Mesothelial cell of epicardium (in vitro differentiated cells): ENCODE results near the gene ZG16B. TPM values are rescaled to one million over a fixed set of nuclear protein-coding genes. Genes with fewer than 3 reads are reported as not detected.

Source experiments
- DNase-seq, 2 experiments: peaks; one replicate each; pipeline ENCODE4 v3.0.0; 2021; ENCODE audit warnings: low spot score in 2 of 2; ENCODE audit not compliant: unreplicated experiment in 2 of 2
- H3K27ac Mint-ChIP-seq: 2 replicates; pipeline ENCODE4 v1.8.0; 2021; ENCODE audit warnings: mixed read lengths
- H3K27me3 Mint-ChIP-seq: 2 replicates; pipeline ENCODE4 v1.8.0; 2021; ENCODE audit warnings: low read depth, mixed read lengths
- H3K36me3 Mint-ChIP-seq: 2 replicates; pipeline ENCODE4 v1.8.0; 2021; ENCODE audit warnings: mixed read lengths
- H3K4me1 Mint-ChIP-seq: 2 replicates; pipeline ENCODE4 v1.8.0; 2021; ENCODE audit warnings: mixed read lengths
- H3K4me3 Mint-ChIP-seq: 2 replicates; pipeline ENCODE4 v1.8.0; 2021; ENCODE audit warnings: mild to moderate bottlenecking, moderate library complexity, mixed read lengths
- H3K9me3 Mint-ChIP-seq: 2 replicates; pipeline ENCODE4 v1.8.0; 2021; ENCODE audit warnings: mixed read lengths
- CTCF ChIP-seq: fragments of 200-600 bp; sonication (generic); IDR thresholded peaks from one replicate; pipeline ENCODE4 v1.5.0; 2021; ENCODE audit warnings: antibody characterized with exemption; ENCODE audit not compliant: unreplicated experiment
- total RNA-seq: library from RNA; stranded (reverse); gene quantifications from 3 replicates; pipeline ENCODE4 v1.2.1, GENCODE V29; 2021

ZG16B gene
- total RNA-seq, 1 donor from 2014 or later: 0.51 TPM

- Mint-ChIP-seq H3K27me3 (peaks cover 12% of the 10 kb centered on the region), H3K27ac (no peak overlapping the region), H3K4me1 (peaks cover 9% of the 10 kb centered on the region), H3K36me3 (no peaks in the 10 kb centered on the region), H3K9me3 (no peaks in the 10 kb centered on the region), H3K4me3 (no peak overlapping the region)
- TF ChIP-seq CTCF: no peak
- DNase-seq: no peak
Measured at GRCh38 chr16:2831203-2831602, 1.1 kb downstream of the ZG16B start.

- no peaks in the 10 kb centered on the region for H3K36me3 Mint-ChIP-seq
- H3K27ac Mint-ChIP-seq: no peak overlapping the region
- H3K27me3 Mint-ChIP-seq: peaks cover 20% of the 10 kb centered on the region
- no peak for DNase-seq
- no peaks in the 10 kb centered on the region for H3K9me3 Mint-ChIP-seq
- no peak overlapping the region for H3K4me3 Mint-ChIP-seq
- peaks cover 12% of the 10 kb centered on the region for H3K4me1 Mint-ChIP-seq
- no peak for TF ChIP-seq CTCF
Measured at GRCh38 chr16:2833776-2834175, 3.7 kb downstream of the ZG16B start.

GRCh38 chr16:2834968-2835367 is 4.9 kb downstream of the ZG16B start:
- Mint-ChIP-seq H3K36me3 (no peaks in the 10 kb centered on the region), H3K4me1 (peaks cover 12% of the 10 kb centered on the region), H3K27me3 (peaks cover 20% of the 10 kb centered on the region), H3K27ac (no peak overlapping the region), H3K9me3 (no peaks in the 10 kb centered on the region), H3K4me3 (no peak overlapping the region)
- DNase-seq: no peak
- no peak for TF ChIP-seq CTCF

- no peak for TF ChIP-seq CTCF
- no peak for DNase-seq
- peaks cover 12% of the 10 kb centered on the region for H3K4me1 Mint-ChIP-seq
- no peaks in the 10 kb centered on the region for H3K36me3 Mint-ChIP-seq
- H3K4me3 Mint-ChIP-seq: no peak overlapping the region
- H3K27me3 Mint-ChIP-seq: peaks cover 20% of the 10 kb centered on the region
- H3K27ac Mint-ChIP-seq: peak overlapping the region; percentile 44
- H3K9me3 Mint-ChIP-seq: no peaks in the 10 kb centered on the region
Measured at GRCh38 chr16:2835638-2836493, 5.8 kb downstream of the ZG16B start.

GRCh38 chr16:2836646-2837508 is 6.8 kb downstream of the ZG16B start:
- no peak overlapping the region for H3K27ac Mint-ChIP-seq
- H3K4me3 Mint-ChIP-seq: no peak overlapping the region
- no peak for DNase-seq
- no peaks in the 10 kb centered on the region for H3K36me3 Mint-ChIP-seq
- no peak for TF ChIP-seq CTCF
- H3K4me1 Mint-ChIP-seq: peaks cover 12% of the 10 kb centered on the region
- peaks cover 17% of the 10 kb centered on the region for H3K27me3 Mint-ChIP-seq
- H3K9me3 Mint-ChIP-seq: no peaks in the 10 kb centered on the region
